Measurements from ENCODE around the gene SCN5A.

- TF ChIP-seq EZH2 (IDR thresholded peaks at IDR 0.05) (no peak), POLR2AphosphoS5 (IDR thresholded peaks at IDR 0.05; ENCODE audit: borderline replicate concordance, low read depth, low read length) (no peak), FOXP2 (optimal IDR thresholded peaks at IDR 0.05; ENCODE audit: control extremely low read depth, extremely low read length, insufficient read depth) (no peak)
Observed at GRCh38 chr3:38579141-38579540, 70.3 kb downstream of the SCN5A start.
